GM18868 (cell line): ENCODE data around the gene RETN.

ENCODE experiments used
- ATAC-seq: cut with Tn5 transposase; IDR thresholded peaks from one replicate; pipeline ENCODE4 v1.9.1; 2021; ENCODE audit warnings: mild to moderate bottlenecking, moderate library complexity; ENCODE audit not compliant: unreplicated experiment

RETN gene

DNA sequence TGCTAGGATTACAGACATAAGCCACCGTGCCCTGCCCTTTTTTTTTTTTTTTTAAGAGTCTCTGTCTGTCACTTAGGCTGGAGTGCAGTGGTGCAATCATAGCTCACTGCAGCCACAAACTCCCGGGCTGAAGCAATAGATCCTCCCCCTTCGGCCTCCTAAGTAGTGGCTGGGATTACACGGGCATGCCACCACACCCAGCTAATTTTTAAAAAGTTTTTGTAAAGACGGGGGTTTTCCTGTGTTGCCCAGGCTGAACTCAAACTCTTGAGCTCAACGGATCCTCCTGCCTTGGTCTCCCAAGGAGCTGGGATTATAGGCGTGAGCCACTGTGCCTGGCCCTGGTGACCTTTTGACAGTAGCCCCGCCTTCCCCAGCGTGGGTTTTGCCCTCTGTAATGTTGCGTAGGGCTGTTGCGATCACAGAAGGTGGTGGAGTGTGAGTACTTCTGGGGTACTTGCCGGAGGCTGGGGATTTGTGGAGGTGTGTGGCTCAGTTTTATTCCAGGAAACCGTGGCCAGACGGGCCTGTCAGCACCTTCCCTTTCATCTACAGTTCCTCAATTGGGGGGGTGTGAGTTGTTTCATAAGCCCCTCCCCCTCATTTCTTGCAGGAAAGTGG, 11.6 kb upstream of the RETN start:
- no peak for ATAC-seq

DNA sequence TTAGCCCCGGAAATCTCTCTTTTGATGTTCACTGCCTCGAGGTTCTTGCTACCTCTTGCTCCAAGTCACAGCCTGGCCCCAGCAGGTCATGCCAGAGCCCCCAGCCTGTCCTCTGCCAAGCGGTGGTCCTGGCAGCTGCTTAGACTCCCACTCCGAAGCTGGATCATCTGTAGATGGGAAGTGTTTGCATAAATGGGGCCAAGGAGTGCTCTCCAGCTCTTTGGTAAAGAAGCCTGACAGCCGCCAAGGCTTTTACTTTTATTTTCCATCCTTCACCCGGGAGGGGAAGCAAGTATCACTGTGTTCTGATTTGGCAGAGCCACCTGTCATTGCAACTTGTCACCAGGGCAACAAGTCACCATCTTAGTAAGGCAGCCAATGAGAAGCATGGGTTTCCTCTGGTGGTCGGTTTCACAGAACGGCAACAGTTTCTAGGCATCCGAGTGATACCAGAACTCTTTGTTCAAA, 10.6 kb upstream of the RETN start:
- ATAC-seq = peak; percentile 61

DNA sequence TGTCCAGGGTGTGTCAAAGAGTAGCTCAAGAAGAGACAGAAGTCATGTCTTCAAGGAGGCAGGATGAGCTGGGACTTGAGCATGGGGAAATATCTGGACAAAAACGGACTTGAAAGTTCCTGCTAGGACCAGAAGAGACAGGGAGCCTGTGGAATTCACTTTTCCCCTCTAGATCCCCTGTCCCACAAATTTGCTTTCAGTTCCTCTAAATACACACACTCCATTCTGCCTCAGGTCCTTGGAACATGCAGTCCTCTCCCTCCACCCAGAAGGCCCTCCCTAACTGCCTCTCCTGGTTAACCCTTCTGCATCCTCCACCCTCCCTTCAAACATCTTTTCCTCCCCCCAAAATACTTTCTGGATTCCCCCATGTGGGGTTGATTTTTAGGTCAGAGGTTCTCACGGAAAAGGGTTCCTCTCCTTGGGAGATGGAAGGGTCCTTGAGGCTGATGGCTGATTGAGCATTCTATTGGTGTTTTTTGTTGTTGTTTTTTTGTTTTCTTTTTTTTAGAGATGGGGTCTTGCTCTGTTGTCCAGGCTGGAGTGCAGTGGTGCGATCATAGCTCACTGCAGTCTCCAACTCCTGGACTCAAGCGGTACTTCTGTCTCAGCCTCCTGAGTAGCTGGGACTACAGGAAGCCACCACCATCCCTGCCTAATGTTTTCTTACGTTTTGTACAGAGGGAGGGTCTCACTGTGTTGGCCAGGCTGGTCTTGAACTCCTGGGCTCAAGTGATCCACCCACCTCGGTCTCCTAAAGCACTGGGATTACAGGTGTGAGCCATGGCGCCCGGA, 6.9 kb upstream of the RETN start:
- no peak for ATAC-seq

DNA sequence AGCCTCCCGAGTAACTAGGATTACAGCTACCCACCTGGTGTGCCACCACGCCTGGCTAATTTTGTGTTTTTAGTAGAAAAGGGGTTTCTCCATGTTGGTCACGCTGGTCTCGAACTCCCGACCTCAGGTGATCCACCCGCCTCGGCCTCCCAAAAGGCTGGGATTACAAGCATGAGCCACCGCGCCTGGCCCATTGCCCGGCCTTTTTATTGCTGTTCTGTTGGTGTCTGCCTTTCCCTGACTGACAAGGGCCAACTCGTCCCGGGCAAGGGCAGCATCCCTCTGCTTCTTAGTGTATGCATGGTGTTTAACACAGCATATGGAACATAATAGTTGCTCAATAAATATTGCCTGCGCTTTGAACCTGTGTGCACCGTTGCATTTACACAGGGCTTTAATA, 6.2 kb upstream of the RETN start:
- no peak for ATAC-seq

DNA sequence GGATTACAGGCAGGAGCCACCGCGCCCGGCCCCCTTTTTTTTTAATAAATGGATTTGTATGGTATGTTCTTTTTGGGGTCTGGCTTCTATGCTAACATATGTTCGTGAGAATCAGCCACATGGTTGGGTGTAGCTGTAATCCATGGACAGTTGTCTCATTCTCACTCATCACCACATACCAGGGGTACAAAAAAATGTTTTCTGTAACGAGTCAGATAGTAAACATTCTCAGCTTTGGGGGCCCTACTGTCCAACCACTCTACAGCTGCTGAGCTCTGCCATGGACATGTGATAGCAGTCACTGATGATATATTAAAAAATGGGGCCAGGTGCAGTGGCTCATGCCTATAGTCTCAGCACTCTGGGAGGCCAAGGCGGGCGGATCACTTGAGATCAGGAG, 5.1 kb upstream of the RETN start:
- ATAC-seq = no peak

DNA sequence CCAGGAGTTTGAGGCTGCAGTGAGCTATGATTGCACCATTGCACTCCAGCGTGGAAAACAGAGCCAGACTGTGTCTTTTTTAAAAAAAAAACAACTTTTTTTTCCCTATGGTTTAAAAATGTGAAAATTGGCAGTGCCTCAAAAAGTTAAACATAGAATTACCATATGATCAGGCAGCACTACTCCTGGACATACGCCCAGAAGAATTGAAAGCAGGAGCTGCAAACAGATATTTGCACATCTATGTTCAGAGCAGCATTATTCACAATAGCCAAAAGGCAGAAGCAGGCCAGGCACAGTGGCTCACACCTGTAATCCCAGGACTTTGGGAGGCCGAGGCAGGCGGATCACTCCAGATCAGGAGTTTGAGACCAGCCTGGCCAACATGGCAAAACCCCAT, 3.8 kb upstream of the RETN start:
- no peak for ATAC-seq

DNA sequence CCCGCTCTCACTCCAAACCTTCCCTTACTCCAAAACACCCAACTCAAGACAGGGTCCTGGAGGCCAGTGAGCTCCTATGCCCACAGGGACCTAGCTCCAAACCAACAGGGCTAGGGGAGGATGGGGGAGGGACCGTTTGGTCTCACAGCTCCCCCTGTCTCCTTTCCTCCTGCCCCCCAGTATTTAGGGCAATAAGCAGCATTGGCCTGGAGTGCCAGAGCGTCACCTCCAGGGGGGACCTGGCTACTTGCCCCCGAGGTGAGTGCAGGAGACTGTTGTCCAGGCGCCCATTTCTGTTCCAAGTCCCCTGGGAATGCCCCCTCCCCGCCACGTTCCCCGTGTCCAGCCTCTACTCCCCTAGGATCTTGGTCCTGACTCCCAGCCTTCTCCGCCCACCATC, 792 bp downstream of the RETN start:
- no peak for ATAC-seq

DNA sequence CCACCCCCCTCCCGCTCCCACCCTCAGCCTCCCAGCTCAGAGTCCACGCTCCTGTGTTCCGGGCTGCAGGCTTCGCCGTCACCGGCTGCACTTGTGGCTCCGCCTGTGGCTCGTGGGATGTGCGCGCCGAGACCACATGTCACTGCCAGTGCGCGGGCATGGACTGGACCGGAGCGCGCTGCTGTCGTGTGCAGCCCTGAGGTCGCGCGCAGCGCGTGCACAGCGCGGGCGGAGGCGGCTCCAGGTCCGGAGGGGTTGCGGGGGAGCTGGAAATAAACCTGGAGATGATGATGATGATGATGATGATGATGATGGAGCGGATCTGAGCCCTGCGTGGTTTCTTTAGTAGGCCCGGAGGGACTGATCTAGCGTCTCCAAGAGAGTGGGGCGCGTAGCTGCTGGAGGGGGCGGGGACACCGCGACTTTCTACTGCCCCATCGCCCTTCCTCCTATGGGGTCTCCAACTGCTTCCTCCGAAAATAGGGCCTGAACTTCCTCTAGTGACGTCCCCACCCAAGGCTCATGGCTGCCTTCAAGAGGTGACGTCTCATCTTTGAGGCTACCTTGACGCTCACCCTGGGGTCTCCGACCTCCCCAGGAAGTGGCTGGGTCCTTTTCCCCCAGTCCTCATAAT, 1.4 kb downstream of the RETN start:
- ATAC-seq = no peak

DNA sequence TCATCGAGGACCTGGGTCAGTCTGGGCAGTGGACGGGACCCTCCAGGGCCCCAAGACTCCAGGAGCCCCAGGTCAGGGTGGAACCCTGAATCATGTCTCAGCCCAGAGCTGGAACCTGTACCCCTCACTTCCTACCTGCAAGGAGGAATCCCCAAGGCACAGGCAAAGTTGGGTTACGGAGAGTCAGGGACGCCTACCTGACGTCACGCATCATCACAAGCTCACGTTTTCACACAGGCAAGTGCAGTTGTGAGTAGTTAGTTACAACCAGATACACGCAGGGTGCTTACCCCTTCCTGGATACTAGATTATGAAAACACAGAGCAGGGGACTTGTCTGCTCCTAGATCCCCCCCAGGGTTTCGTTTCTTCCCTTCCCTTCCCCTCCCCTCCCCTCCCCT, 1.9 kb downstream of the RETN start:
- ATAC-seq = no peak

DNA sequence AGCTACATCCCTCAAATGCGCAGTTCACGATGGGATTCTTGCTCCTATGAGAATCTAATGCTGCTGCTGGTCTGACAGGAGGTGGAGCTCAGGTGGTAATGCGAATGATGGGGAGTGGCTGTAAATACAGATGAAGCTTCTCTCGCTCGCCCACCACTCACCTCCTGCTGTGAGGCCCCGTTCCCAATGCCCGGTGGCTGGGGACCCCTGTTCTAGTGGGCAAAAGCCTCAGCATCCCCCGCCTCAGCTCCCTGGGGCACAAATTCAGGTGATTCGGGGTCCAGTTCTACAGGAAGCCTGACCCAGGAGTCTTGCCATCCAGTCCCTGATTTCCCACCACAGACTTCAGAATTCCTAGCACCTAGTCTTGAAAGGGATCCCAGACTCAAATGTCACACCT, 3.7 kb downstream of the RETN start:
- ATAC-seq = no peak

DNA sequence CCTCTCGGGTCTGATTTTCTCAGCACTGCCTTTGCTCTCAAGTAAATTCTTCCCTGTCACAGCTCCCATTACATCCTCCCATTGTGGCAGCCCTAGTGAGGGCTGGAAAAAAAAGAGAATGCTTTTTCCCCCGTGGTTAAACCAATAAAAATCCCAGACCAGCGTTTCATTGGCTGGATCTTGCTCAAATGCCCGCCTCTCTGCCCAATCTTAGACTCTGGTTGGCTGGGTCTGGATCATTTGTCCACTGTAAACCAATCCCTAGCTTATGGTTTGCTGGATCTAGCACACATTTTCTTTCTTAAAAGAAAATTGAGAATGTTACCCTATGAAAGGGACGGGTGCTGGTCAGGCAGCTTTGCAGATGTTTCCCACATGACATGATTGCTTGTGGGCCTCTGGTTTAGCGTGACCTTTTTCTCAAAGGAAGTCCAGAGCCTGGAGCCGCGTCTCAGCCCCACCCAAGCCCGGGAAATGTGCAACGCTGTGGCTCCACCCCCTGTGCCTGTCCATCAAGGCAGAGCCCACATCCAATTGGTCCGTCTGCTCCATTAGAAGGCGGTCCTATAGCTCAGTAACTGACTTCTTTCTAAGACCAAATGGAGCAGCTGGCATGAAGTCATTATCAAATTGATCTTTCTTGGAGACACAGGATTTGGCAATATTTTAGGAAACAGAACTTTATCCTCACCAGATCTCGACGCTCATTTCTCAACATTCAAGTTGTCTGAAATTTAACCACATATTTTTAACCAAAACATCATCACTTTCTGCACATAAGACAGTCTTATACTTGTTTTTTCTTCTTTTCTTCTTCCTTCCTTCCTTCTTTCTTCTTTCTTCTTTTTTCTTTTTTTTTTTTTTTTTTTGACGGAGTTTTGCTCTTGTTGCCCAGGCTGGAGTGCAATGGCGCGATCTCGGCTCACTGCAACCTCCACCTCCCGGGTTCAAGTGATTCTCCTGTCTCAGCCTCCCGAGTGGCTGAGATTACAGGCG, 5.5 kb downstream of the RETN start:
- no peak for ATAC-seq

DNA sequence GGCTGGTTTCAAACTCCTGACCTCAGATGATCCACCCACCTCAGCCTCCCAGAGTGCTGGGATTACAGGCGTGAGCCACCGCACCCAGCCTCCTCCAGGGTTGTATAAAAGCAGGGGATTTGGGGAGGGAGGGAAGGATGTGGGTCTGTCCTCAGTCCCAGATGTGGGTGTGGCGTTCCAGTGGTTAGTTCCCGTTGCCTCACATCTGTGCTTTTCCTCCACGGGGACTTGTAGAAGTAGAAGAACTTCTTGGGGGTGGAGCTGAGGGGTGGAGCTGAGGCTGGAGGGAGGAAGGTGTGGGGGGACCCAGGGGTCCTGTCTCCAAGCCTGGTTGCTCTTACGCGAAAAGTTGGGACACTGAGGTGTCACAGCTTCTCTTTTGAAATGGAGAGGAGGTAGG, 7.5 kb downstream of the RETN start:
- ATAC-seq = no peak

DNA sequence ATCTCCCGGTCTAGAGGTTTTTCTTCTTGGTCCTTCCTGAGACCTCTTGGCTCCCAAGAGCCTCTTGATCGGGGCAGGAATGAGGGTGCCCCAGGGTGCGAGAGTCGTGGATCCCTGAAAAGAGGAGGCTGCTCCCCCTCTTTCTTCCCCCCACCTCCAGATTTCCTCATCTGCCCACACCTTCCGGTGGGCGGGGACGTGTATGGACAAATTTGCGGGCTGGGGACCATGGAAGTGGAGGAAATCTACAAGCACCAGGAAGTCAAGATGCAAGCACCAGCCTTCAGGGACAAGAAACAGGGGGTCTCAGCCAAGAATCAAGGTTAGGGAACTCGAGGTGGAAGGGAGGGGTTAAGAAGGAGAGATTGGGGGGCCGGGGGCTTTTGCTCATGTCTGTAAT, 8.0 kb downstream of the RETN start, which contains the start of gene MCEMP1:
TSS of gene MCEMP1 (plus strand) at position 237 of the 400 bp plus-strand sequence. CDS start at position 268, 31 bp downstream.
- no peak for ATAC-seq

DNA sequence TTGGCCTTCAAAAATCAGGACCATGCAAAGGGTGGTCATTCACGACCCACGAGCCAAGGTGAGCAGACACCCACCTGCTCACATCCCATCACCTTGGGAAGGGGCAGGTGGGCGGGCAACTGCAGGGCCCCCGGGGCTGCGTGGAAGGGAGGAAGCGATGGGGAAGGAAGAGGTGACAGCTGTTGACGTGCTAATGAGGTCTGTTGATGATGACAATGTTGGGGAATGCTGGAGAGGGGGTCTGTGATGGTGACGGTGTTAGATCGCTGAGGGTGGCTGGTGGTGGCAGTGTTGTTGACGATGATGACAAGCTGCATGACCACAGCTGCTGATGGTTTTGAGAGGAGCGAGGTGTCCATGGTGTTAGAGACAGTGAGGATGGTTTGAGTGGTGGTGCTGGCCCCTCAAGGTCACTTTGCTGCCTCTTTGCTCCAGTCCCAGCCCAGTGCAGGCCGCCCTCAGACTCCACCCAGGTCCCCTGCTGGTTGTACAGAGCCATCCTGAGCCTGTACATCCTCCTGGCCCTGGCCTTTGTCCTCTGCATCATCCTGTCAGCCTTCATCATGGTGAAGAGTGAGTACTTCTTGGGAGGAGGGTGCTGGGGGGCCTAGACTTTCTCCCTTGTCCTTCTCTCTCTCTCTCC, 8.9 kb downstream of the RETN start:
- ATAC-seq = no peak

DNA sequence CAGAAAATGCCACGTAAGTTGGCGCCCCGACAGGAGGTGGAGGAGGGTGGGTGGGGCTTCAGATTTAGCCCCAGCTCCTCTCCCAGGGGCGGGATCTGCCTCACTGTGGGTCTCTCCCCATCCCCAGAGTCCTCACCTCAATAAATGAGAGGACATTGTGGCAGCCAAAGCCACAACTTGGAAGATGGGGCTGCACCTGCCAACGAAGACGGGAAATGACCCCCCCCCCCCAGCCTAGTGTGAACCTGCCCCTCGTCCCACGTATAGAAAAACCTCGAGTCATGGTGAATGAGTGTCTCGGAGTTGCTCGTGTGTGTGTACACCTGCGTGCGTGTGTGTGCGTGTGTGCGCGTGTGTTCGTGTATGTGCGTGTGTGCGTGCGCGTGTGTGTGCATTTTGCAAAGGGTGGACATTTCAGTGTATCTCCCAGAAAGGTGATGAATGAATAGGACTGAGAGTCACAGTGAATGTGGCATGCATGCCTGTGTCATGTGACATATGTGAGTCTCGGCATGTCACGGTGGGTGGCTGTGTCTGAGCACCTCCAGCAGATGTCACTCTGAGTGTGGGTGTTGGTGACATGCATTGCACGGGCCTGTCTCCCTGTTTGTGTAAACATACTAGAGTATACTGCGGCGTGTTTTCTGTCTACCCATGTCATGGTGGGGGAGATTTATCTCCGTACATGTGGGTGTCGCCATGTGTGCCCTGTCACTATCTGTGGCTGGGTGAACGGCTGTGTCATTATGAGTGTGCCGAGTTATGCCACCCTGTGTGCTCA, 10.3 kb downstream of the RETN start:
- peak; percentile 38 for ATAC-seq

DNA sequence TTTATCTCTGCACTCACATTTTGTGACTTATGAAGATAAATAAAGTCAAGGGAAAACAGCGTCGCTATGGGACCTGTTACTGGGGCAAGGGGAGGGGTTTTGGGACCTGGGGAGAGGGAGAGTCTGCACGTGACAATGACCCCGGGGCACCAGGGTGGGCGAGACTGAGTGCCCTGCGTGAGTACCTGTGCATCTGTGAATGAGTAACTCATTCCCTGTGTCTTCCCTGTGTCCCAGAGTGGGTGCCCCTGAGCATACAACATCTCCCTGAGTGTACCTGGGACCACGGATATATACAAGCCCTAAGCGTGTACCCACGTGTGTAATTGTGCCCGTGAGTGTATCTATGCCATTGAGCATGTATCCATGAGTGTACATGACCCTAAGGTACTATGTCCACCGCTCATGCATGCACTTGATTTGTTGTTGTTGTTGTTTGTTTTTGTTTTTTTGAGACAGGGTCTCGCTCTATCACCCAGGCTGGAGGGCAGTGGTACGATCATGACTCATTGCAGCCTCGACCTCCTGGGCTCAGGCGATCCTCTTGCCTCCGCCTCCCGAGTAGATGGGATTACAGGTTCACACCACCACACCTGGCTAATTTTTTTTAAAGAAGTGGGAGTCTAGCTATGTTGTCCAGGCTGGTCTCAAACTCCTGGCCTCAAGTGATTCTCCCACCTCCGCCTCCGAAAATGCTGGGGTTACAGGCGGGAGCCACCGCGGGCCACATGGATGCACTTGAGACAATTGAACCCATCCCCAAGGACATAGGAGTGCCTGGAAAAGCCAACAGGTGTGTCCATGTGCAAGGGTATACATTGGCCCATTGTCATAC, 11.1 kb downstream of the RETN start:
- ATAC-seq = no peak

DNA sequence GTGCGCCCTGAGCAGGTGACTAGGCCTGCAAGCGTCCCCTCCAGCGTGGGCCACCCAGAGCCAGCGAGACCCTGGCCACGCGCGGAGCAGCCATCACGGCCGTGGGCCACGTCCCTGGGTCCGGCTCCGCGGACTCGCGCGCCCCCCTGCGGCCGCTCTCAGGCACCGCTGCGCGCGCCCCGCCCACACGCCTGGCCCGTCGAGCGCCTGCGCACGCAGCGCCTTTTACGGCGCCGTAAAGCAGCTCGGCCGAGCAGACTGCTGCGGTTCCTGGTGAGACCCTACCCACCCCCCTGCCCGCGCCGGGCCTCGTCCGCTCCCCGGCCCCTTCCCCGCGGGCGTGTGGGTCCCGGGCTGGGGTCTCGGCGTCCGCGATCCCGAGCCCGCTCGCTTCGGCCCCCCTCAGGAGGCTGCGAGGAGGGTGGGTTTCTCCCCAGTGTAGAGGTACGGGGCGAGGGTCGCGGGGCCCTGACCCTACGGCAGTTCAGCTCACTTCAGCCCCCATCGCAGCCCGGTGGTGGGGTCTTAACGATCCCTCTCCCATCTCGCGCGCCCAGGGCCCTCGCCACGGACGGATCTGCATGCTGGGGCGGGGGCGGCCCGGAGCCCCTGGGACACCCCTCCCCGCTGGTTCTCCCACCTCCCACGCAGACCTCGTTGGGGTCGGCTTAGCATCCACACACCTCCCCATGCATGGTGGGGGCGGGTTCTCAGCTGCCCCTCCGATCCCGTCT, 11.9 kb downstream of the RETN start, which contains the start of gene TRAPPC5:
TSS of gene TRAPPC5 (plus strand) at position 228 of the 734 bp plus-strand sequence. CDS start 1,421 bp downstream, outside the sequence.
- ATAC-seq = peak; percentile 46
